Measurements from ENCODE around the gene HDC.

Gene HDC

DNA sequence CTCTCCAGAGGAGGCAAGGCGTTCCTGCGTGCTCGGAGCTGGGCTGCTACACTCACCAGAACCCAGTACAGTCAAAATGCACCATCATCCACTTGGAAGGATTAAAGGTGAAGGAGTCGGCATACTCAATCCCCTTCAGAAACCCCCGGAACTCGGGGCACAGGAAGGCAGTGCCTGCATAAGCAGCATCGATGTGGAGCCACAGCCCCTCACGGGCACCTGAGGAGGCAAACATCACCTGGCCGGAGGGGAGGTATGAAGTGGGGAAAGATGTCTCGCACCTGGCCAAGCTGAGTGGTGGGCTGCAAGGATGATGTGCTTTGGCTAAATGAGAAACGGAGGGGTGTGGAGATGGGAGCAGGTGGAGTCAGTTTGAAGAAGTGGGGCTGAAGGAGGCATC, 13.0 kb downstream of the HDC start:
- FAIRE-seq: no peak

- FAIRE-seq: no peak
These were observed 13.8 kb downstream of the HDC start for GRCh38 chr15:50251638-50252182.

DNA sequence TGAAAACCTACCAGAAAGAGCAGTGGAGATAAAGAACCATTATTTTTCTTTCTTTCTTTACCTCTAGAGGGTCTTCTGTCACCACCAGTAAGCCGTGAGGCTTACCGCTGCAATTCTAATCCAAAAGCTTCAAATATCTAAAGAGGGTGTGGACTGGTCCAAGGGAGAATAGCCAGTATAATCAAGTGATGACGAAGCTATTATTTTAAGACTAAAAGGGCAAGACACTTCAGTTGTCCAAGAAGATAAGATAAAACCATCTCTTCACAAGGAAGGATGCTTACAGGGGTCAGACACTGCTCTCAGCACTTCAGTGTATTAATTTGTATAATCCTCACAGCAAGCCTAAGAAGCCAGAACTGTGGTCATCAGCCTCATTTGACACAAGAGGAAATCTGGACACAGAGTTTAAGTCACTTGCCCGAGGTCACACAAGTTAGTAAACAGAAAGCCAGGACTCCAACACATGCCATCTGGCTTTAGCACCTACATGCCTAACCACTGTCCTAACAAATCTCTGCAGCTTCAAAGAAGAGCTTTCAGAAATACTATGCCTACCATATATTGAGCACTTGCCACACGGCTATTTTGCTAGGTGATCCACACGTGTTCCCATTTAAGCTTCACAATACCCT, 14.6 kb downstream of the HDC start:
- FAIRE-seq: no peak

- FAIRE-seq: no peak
These were observed 15.8 kb downstream of the HDC start for GRCh38 chr15:50249704-50250103.

- FAIRE-seq: no peak
These were observed 16.4 kb downstream of the HDC start for GRCh38 chr15:50248994-50249582.

DNA sequence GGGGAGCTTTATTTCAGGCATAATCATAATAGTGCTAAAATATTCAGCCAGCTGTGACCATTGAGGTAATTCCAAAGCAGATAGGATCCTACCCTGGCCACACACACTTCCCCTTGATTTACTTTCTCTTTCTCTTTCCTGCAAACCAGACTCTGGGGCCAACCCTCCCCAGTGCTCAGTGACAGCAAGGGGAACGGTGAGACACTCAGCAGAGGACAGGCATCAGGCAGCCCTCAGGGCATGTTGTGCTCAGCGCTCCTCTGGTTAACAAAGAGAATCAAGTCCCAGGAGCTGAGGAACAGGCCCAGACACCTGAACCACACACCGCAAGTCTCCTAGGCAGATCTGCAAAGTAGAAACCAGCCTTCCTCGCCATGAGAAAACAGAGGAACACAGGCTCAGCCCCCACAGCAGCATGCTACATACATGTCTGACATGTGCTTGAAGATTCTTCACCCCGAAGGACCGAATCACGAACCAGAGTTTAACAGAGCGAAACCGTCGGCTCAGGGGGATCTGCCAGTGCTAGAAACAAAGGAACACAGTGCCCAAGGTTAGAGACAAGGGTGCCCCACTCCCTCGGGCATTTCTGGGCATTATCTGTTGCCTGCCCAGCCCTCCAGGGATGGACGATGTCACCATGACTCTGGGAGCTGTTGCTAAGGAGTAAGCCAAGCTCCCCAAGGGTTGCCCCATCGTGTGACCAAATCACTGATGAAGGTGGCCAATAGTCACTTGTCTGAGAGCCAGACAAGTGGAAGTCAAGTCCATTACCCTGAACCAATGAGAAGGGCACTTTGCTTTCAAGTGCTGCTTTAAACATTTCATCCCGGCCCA, 17.5 kb downstream of the HDC start:
- no peak for FAIRE-seq

DNA sequence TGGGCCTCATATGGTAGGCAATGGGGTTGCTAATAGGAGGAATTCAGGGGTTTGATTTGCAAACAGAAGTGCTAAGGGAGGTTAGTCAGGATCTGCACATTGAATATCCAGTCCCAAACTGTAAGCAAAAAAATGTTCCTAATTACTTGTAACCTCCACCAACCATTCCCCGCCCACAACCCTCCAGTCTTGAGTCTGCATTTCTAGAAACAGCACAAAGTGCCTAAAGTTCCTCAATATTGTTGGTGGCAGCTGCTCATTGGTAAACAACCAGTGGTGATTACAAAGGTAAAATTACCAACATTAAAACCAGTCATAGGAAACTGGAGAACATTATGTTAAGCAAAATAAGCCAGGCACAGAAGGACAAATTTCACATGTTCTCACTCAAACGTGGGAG, 18.9 kb downstream of the HDC start:
- FAIRE-seq: no peak

- FAIRE-seq: no peak
These were observed 20.4 kb downstream of the HDC start for GRCh38 chr15:50244959-50245624.

DNA sequence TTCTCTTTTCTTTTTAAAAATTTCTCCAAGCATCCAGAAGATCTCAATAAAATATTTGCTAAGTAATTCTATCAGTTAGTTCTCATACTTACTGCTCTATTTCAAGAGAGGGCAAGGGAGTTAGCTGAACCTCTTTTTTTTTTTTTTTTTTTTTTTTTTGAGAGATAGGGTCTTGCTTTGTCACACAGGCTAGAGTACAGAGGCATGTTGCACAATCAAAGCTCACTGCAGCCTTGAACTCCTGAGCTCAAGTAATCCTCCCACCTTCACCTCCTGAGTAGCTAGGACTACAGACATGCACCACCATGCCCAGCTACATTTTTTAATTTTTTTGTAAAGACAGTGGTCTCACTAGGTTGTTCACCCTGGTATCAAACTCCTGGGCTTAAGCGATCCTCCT, 21.4 kb downstream of the HDC start:
- no peak for FAIRE-seq

DNA sequence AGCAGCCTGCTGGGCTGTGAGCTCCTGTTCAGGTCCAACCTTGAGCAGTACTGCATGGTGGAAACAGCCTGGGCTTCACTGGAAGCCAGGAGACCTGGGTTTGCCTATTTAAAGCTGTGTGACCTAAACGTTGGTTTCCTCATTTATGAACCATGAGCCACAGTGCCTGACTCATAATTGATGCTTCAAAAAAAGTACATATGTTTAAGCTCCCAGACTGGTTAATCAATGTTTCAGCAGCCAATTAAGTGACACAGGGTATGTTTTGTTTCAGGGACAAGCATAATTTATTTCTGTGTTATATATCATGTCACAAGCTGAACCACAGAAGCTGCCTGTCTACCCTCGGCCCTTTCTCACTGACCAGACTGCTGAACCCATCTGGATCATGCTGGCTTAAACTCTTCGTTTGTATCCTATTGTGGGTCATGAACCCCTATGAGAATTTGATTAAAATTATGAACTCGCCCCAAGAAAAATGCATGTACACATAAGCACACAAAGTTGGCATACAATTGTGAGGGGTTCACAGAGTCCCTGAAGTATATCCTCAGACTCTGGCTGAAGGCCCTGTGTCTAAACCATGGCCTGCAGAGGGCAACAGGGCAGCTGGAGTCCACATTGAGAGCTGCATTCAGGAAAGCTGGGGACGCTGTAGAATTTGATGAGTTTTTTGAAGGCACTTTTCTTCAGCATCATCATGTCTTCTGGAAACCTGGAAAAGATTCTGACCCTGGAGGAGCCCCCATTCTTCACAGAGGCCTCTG, 23.7 kb downstream of the HDC start:
- no peak for FAIRE-seq

DNA sequence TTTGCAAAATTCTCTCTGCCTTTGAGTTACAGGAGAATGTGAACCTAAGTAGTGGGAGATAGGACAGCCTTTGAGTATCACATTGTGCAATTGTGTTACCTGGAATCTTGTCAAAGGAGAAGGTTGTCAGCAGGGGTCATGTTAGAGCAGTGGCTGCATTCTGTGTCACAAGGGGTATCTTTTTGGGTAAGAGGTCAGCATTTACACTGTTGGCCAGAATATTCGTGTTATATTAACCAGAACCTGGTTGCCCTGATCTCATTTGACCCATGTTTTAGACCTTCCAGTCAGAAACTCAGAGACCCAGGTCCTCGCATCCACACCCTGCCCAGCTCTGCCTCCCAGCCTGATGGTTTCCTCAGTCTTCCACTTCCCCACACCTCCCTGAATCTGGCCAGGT, 27.3 kb downstream of the HDC start:
- FAIRE-seq: no peak

- FAIRE-seq: no peak
These were observed 29.1 kb downstream of the HDC start for GRCh38 chr15:50236433-50236832.

DNA sequence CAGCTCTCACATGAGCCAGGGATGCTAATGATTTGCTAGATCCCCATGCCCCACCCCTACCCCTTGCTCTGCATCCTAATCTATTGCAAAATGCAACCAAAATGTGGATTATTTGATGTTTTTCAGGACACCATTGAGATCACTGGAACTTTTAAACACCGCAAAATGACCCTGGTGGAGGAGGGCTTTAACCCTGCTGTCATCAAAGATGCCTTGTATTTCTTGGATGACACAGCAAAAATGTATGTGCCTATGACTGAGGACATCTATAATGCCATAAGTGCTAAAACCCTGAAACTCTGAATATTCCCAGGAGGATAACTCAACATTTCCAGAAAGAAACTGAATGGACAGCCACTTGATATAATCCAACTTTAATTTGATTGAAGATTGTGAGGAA, 29.7 kb downstream of the HDC start:
- FAIRE-seq: no peak

DNA sequence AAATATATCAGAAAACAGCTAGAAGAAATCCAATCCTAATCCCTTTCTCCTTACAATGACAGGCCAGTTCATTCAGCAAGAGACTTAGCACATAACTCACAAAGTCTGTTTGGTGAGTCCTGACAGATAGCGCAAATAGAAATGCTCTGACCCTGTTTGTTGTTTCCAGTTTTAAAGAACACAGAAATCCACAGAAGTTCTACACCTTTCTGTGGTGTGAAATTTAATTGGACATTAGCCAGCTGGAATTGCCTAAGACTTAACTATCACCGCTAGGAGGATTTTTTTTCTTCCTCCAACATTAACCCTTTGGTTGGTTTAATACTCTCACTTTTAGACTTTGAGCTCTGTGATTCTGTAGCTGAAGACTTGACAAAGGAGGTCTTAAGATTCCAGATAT, 30.8 kb downstream of the HDC start:
- FAIRE-seq: no peak

DNA sequence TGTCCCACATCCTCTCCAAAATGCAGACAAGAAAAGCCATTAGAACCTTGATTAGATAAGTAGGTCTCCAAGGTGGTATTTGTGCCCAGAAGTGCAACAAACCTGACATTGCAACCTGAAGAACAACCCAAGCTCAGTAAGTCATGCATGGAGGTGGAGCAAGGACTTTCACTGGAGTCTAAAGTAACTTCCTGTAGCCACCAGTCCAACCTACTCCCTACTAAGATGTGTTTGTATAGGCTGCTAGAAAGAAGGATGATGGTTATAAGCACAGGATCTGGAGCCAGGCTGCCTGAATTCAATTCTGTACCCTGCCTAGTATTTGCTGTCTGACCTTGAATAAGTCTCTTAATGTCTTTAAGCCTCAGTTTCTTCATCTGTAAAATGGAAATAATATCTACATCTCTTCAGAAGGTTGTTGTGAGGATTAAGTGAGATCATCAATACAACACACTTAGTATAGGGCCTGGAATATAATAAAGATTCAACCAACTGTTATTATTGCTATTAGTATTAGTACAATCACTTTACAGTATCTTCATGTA, 32.3 kb downstream of the HDC start:
- no peak for FAIRE-seq

DNA sequence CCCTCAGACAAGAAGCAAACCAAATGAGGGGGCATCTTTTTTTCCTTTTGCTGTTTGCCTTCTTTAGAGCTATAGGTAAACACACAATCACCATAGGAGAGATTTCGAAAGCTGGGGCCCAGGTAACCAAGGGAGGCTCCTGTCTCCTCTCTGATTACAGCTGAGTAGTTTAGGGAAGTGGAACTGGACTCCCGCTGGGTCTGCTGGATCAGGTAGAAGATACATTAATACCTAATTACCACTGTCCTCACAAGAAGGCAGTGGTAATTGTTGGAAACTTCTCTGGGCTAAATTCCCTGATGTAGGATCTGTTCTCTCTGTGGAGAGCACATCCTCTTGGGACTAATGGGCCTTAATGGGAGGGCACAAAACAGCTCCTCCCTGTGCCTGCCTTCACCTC, 32.7 kb downstream of the HDC start:
- no peak for FAIRE-seq

DNA sequence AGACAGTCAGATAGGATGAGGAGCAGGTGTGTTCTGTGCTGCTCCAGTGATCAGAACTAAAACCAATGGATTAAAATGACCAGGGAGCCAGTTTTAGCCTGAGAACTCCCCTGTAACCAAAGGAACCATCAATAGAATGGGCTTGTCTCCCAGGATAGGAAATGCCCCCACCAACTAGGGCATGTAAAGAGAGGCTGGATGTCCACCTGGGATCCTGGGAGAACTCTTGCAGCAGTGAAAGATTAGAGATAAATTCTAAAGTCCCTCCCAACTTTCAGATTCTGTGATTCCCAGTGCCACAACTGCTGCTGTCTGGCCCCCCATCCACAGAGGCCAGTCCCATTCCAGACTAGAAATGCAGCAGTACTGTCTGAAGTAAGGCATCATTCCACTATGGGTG, 33.8 kb downstream of the HDC start:
- no peak for FAIRE-seq

DNA sequence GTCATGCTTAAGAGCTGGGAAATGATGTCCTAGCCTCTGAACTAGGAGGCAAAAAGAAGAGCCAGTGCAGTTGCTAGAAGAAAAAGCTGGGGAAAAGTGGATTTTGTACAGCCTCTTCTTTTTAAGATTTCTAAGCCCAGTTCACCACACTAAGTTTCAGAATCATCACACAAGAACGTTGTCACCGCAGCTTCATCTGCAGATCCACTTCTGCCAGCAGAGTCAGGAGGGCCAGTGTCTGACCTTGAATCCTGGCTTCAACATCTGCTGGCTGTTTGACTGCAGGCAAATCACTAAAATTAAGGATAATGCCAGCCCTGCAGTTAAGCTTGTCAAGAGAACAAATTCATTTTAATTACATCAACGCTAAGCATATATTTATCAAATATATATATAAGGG, 36.2 kb downstream of the HDC start:
- FAIRE-seq: no peak

DNA sequence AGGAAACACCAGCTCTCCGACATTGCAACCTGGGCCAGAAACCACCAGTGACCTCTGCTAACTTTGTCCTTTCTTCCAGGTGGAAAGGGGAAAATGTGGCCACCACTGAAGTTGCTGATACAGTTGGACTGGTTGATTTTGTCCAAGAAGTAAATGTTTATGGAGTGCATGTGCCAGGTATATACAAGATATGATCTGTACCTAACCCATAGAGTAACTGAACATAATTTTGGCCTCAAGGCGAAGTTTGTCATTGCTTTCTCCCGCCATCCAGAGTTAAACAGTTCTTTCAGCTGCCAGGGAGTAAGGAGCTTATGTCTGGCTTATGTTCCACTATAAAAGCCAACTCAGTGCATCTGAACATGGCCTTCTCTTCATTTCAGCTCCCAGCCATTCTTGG, 36.7 kb downstream of the HDC start:
- no peak for FAIRE-seq

DNA sequence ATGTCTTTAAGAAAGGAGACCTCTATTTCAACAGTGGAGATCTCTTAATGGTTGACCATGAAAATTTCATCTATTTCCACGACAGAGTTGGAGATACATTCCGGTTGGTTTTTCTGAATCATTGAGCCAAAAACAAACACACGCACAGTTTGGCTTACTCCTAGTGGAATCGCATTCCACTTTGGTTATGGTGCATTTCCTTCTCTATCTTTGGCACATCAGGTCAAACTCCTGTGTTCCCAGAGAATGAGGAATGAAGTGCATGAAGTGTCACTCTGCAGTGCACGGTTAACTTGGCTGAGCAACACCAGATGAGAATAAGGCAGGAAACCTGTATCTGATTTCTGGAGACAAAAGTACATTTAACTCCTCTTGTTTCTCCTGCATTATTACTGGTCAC, 38.5 kb downstream of the HDC start:
- FAIRE-seq: no peak

GRCh38 chr15:50225938-50226337, 39.6 kb downstream of the HDC start:
- FAIRE-seq: no peak

GRCh38 chr15:50225057-50225456, 40.5 kb downstream of the HDC start:
- FAIRE-seq: no peak

Measured in islet of Langerhans (tissue), 1 donor.